Cardiac muscle cell (in vitro differentiated cells and primary cell): Measurements from ENCODE around the gene BRS3. TPM values are rescaled to one million over a fixed set of nuclear protein-coding genes. Genes with fewer than 3 reads are reported as not detected.

Experiments
- DNase-seq, 2 donors: peaks; one replicate each; pipeline versions ENCODE4 v3.0.0 to v3.0.0-alpha.2; 2010 to 2017; ENCODE audit warnings: low read depth in 1 of 2, low spot score in 1 of 2
- H3K27ac ChIP-seq: fragments of 200-600 bp; sonication (generic); 2 replicates; pipeline ENCODE4 v1.5.1; 2016
- H3K27me3 ChIP-seq: fragments of 200-600 bp; sonication (generic); 2 replicates; pipeline ENCODE4 v1.6.0; 2016; ENCODE audit warnings: control low read depth
- H3K36me3 ChIP-seq: fragments of 200-600 bp; sonication (generic); 2 replicates; pipeline ENCODE4 v1.5.1; 2016; ENCODE audit warnings: control low read depth
- H3K4me1 ChIP-seq: fragments of 200-600 bp; sonication (generic); 2 replicates; pipeline ENCODE4 v1.8.1; 2017; ENCODE audit warnings: low read depth, mild to moderate bottlenecking, mixed run types
- H3K4me3 ChIP-seq: fragments of 200-600 bp; sonication (generic); 2 replicates; pipeline ENCODE4 v1.5.1; 2016; ENCODE audit warnings: mild to moderate bottlenecking
- H3K9me3 ChIP-seq: fragments of 200-600 bp; sonication (generic); 2 replicates; pipeline ENCODE4 v1.5.1; 2017; ENCODE audit warnings: low read depth, mild to moderate bottlenecking, control low read depth
- polyA plus RNA-seq: library from polyadenylated mRNA; unstranded; fragments of >200 nt; fragmentation: Nextera tagmentation; extraction: Ambion mirVana; gene quantifications from 2 replicates; pipeline ENCODE4 v1.2.1, GENCODE V29; 2016
- total RNA-seq: library from RNA; depleted of rRNA; stranded (reverse); fragments of >200 nt; gene quantifications from 2 replicates; pipeline ENCODE4 v1.2.3, GENCODE V29; 2016
- TF ChIP-seq, protein P1 (sequence below): IDR thresholded peaks from 2 replicates; pipeline ENCODE4 v1.5.1; 2012; ENCODE audit warnings: low read depth, mild to moderate bottlenecking, low read length

Gene BRS3
- total and polyA plus RNA-seq, 2 experiments from 2014 or later = 0.11 TPM; not detected in 1

DNA sequence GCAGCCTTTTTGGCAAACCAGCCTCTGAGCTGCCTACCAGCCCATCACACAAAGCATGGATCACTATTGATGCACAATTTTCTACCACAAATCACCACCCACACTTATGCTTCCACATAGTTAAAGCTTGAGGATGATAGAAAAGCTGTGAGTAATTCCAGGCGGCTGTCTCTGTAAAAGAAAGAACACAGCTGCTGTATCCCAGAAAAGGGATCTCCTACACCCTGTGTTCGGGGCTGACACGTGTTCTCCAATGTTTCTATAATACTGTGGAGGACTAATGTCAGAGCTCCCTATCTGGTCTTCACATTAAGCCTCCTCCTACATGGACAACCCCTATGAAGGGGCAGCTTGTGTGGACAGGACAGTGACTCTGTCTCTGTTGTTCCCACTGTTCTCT is 12.5 kb upstream of the BRS3 start:
- H3K36me3 ChIP-seq = no peaks in the 10 kb centered on the region
- no peaks in the 10 kb centered on the region for H3K4me1 ChIP-seq
- no peak overlapping the region for H3K27ac ChIP-seq
- no peak for DNase-seq
- H3K27me3 ChIP-seq = no peaks in the 10 kb centered on the region
- no peaks in the 10 kb centered on the region for H3K9me3 ChIP-seq
- TF ChIP-seq, protein P1, sequence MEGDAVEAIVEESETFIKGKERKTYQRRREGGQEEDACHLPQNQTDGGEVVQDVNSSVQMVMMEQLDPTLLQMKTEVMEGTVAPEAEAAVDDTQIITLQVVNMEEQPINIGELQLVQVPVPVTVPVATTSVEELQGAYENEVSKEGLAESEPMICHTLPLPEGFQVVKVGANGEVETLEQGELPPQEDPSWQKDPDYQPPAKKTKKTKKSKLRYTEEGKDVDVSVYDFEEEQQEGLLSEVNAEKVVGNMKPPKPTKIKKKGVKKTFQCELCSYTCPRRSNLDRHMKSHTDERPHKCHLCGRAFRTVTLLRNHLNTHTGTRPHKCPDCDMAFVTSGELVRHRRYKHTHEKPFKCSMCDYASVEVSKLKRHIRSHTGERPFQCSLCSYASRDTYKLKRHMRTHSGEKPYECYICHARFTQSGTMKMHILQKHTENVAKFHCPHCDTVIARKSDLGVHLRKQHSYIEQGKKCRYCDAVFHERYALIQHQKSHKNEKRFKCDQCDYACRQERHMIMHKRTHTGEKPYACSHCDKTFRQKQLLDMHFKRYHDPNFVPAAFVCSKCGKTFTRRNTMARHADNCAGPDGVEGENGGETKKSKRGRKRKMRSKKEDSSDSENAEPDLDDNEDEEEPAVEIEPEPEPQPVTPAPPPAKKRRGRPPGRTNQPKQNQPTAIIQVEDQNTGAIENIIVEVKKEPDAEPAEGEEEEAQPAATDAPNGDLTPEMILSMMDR = no peak
- H3K4me3 ChIP-seq = no peak overlapping the region

DNA sequence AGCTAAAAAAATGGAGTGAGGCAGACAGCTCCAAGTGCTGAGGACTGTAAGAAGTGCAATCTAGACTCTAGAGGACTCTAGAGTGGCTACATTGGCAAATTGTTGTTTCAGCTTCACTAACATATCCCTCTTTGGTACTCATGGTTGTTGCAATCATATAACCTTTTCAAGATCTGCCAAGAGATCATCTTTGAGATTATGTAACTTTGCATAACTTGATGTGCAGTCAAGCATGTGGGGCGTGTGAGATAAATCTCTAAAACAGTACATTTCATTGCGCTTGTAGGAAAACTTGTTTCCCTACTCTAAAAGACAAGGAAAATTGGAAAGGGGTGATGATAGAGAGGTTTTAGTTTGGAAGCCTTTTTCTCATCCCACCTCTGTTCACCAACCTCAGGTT is 11.2 kb upstream of the BRS3 start:
- no peaks in the 10 kb centered on the region for H3K36me3 ChIP-seq
- H3K27ac ChIP-seq = no peak overlapping the region
- TF ChIP-seq, protein P1 = no peak
- H3K4me3 ChIP-seq = no peak overlapping the region
- no peaks in the 10 kb centered on the region for H3K4me1 ChIP-seq
- H3K9me3 ChIP-seq = no peaks in the 10 kb centered on the region
- no peaks in the 10 kb centered on the region for H3K27me3 ChIP-seq
- DNase-seq = no peak

DNA sequence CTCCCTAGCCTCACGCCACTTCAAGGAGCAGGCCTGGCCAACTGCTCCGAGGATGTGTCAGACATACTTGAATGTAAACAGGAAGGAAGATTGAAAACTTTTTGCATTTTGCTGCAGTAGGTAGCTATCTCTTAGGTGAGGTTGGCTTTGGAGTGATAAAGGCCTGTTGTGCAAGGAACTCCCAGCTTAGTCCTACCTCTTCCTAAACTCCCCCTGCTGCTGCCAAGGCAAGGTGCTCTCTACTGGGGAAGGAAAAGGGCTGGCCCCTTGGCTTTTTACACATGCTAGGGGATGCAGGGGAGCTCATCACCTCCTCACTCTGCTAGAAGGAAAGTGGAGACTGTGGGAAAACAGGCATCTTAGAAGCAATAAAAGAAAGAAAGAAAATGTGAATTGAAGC is 10.7 kb upstream of the BRS3 start:
- no peaks in the 10 kb centered on the region for H3K4me1 ChIP-seq
- no peak overlapping the region for H3K27ac ChIP-seq
- no peaks in the 10 kb centered on the region for H3K9me3 ChIP-seq
- no peak overlapping the region for H3K4me3 ChIP-seq
- H3K27me3 ChIP-seq = no peaks in the 10 kb centered on the region
- no peak for DNase-seq
- no peaks in the 10 kb centered on the region for H3K36me3 ChIP-seq
- TF ChIP-seq, protein P1 = no peak

DNA sequence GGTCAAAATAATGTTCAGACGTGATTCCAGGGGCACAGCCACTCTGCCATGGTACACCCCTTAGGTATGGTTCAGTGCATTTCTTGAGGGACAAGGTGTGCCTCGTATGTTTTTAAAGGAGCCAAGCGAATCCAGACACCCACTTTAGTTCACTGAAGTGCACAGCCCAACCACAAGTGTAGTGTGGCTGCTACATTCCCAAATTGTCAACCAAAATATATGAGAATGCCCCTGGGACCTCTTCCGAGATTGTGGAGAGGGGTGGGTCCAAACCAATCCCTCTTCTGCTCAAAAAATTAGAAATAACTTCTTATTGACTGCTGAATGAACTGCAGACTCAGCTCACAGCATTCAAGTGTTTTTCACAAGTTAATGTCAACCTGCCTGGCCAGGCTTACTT is 7.4 kb upstream of the BRS3 start:
- no peak overlapping the region for H3K4me3 ChIP-seq
- no peaks in the 10 kb centered on the region for H3K27me3 ChIP-seq
- H3K4me1 ChIP-seq = no peaks in the 10 kb centered on the region
- no peaks in the 10 kb centered on the region for H3K9me3 ChIP-seq
- H3K27ac ChIP-seq = no peak overlapping the region
- TF ChIP-seq, protein P1 = no peak
- no peak for DNase-seq
- no peaks in the 10 kb centered on the region for H3K36me3 ChIP-seq

DNA sequence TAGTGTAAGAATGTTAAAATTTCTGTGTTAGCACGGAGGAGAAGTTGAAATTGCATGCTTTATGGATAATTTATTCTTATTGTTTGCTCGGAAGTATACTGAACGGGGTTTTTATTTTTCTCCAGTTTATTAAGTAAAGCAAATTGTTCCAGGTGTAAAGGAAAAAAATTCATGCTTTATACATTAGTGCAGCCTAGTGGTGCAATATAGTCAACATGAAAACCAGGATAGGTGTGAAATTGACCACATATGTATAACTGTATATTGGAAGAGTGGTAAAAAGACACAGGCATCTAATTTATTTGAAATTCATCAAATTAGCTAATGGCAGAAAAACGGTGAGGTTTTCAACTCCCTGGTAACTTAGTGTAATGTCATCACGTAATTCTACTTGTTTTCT is 959 bp downstream of the BRS3 start:
- TF ChIP-seq, protein P1 = no peak
- peaks cover 3% of the 10 kb centered on the region for H3K27me3 ChIP-seq
- H3K4me3 ChIP-seq = no peak overlapping the region
- no peaks in the 10 kb centered on the region for H3K4me1 ChIP-seq
- H3K9me3 ChIP-seq = no peaks in the 10 kb centered on the region
- H3K27ac ChIP-seq = no peak overlapping the region
- DNase-seq = no peak
- H3K36me3 ChIP-seq = no peaks in the 10 kb centered on the region

DNA sequence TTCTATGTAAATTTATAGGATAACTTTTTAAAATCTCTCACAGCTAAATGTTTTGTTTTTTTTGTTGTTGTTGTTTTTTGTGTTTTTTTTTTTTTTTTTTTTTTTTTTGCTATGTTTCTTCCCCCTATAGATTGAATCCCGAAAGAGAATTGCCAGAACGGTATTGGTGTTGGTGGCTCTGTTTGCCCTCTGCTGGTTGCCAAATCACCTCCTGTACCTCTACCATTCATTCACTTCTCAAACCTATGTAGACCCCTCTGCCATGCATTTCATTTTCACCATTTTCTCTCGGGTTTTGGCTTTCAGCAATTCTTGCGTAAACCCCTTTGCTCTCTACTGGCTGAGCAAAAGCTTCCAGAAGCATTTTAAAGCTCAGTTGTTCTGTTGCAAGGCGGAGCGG is 4.1 kb downstream of the BRS3 start:
- Histone ChIP-seq H3K4me3 (no peak overlapping the region), H3K27ac (no peak overlapping the region), H3K27me3 (peaks cover 3% of the 10 kb centered on the region), H3K36me3 (no peaks in the 10 kb centered on the region), H3K4me1 (no peaks in the 10 kb centered on the region), H3K9me3 (no peaks in the 10 kb centered on the region)
- DNase-seq = no peak
- TF ChIP-seq, protein P1 = no peak
